HL-60/S4 (cell line): ENCODE measurements around the gene LRRC4B.

Experiments
- in situ Hi-C: fragments of 300-500 bp; cut with MboI; formaldehyde crosslinking; loops from 2 replicates; pipeline ENCODE4 v1.14.3; 2022; ENCODE audit warnings: low sequenced_read_pairs

LRRC4B gene

GRCh38 chr19:50554212-50554611 is 14.0 kb downstream of the LRRC4B start:
- in situ Hi-C loops, result no loop called here

DNA sequence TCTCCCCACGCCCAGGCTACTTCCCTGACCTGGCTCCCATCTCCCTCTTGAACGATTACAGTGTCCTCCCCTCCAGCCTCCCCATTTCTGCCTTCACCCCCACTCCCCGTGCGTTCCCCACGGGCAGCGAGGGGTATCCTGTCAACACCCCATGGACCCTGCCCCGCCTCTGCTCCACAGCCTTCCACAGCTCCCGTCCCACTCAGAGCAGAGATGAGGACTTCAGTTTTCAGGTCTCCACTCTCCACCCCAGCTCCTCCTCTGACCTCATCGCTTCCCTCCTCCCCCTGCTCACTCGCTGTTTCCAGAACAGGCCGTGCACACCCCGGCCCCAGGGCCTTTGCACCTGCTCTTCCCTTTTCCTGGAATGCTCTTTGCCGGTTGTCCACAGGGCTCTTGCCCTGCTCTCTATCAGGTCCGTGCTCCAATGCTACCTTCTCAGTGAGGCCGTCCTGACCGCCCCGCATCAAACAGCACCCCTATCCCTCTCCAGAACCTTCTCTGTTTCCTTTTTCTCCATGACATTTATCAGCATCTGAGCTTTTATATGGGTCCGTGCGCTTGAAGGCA is 15.0 kb downstream of the LRRC4B start:
- in situ Hi-C loops, result no loop called here

DNA sequence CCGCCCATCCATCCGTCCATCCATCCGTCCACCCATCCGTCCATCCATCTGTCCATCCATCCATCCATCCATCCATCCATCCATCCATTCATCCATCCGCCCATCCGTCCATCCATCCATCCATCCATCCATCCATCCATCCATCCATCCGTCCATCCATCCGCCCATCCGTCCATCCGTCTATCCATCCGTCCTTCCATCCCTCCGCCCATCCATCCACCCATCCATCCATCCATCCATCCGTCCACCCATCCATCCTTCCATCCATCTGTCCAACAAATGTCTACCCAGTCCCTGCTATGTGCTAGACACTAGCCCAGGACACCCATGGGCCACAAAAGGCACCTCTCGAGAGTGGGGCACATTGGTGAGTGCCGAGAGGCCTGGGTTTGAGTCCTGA is 15.7 kb downstream of the LRRC4B start:
- in situ Hi-C loops, result no loop called here

GRCh38 chr19:50551715-50552187 is 16.5 kb downstream of the LRRC4B start:
- in situ Hi-C loops, result no loop called here

GRCh38 chr19:50551034-50551714 is 17.1 kb downstream of the LRRC4B start:
- in situ Hi-C loops, result no loop called here

GRCh38 chr19:50550594-50550966 is 17.7 kb downstream of the LRRC4B start:
- in situ Hi-C loops, result no loop called here

GRCh38 chr19:50549927-50550593 is 18.2 kb downstream of the LRRC4B start:
- in situ Hi-C loops, result no loop called here

GRCh38 chr19:50549059-50549926 is 18.9 kb downstream of the LRRC4B start:
- in situ Hi-C loops, result no loop called here

- in situ Hi-C loops, result no loop called here
These were observed 19.8 kb downstream of the LRRC4B start for GRCh38 chr19:50548191-50549058.

DNA sequence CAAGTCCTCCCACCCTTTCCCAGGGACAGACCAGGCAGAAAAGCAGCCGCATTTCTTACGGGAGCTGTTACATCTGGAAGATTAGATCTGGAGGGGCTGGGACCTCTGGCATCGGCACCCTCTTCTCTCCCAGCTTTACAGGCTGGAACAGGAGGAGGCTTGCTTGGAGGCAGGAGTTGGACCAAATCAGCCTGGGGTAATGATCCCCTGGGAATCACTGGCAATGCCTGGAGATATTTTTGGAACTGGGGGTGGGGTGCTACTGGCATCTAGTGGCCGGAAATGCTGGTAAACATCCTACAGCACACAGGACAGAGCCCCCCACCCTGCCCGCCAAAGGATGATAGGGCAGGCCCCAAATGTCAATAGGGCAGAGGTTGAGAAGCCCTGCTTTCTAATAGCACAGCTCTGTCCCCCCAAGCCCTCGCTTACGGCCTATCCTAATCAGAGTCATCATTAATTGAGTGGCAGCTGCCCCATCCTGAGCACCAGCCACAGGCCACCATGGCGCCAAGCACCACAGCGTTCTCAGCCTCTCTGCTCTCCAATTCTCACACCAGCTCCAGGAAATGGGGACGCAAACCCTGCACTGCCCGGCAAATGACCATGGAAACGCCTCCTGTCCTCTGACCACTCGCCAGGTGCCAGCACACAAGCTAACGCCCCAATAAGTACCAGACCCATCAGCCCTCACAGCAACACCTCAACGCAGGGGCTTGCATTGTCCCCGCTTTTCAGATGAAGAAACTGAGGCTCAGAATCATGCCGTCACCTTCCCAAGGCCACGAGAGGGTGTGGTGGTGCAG is 20.6 kb downstream of the LRRC4B start:
- in situ Hi-C loops, result no loop called here

DNA sequence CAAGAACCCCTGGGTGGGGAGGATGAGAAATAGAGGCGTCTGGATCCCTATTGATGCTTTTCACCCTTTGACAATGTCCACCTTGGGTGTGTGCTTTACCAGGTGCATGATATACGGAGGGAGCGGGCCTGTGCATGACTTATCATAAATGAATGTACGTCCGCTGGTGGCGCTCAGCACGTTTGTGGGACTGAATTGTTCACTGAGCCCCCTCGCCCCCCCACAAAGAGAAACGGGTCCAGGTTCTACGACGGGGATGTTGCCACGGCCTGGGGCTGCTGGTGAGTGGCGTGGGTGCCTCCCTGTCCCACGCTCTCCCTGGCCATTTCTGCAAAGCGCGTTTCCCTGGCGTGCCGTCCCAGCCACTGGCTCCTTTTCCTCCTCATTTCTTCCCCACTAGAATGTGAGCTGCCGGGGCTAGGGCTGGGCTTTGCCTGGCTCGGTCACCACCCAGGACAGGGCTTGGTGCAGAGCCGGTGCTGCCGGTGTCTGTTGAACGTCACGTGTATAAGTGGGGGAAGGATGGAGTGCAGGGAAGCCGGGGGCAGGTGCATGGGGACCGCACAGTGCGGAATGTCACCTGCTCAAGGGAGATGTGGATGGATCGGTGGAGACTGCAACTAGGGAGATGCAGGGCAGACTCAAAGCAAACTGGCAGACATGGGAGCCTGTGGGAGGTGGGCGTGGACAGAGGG is 21.6 kb downstream of the LRRC4B start:
- in situ Hi-C loops, result no loop called here

- in situ Hi-C loops, result no loop called here
These were observed 25.3 kb downstream of the LRRC4B start for GRCh38 chr19:50542943-50543342.

- in situ Hi-C loops, result loop anchor here (10.0 kb wide), 1 partner anchor 247 kb away; no protein-coding TSS in a partner anchor
These were observed 30.4 kb downstream of the LRRC4B start for GRCh38 chr19:50537769-50538230.

- in situ Hi-C loops, result loop anchor here (10.0 kb wide), 1 partner anchor 248 kb away; no protein-coding TSS in a partner anchor
These were observed 30.9 kb downstream of the LRRC4B start for GRCh38 chr19:50537306-50537685.

DNA sequence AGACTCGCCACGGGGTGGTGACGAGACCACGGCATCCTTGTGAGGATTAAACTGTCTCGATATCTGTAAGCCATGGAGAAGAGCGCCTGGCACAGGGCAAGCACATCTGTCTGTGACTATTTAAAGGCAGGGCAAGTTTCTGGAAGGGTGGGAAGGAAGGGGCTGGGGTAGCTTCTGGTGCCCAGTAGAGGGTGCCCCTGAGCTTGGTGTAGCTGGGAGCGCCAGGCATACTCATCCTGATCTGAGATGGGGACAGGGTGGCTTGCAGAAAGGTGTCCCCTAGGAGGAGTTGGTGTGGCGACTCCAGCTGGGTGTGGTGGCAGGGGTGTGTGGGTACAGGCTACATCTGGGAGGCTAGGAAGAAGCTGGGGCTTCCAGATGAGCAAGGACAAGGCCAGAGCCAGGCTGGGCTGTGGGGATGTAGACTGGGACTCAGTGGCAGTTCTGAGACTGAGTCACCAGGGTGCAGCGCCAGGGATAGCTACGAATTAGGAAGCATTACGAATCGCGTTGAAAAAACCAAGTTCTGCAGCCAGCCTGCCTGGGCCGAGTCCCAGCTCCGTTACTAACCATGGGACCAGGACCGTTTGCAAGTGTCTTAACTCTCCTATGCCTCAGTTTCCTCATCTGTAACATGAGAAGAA is 31.5 kb downstream of the LRRC4B start:
- in situ Hi-C loops, result loop anchor here (10.0 kb wide), 1 partner anchor 248 kb away; no protein-coding TSS in a partner anchor

GRCh38 chr19:50535672-50536187 is 32.5 kb downstream of the LRRC4B start:
- in situ Hi-C loops, result loop anchor here (10.0 kb wide), 1 partner anchor 249 kb away; no protein-coding TSS in a partner anchor

GRCh38 chr19:50534478-50534877 is 33.8 kb downstream of the LRRC4B start:
- in situ Hi-C loops, result loop anchor here (10.0 kb wide), 1 partner anchor 250 kb away; no protein-coding TSS in a partner anchor

DNA sequence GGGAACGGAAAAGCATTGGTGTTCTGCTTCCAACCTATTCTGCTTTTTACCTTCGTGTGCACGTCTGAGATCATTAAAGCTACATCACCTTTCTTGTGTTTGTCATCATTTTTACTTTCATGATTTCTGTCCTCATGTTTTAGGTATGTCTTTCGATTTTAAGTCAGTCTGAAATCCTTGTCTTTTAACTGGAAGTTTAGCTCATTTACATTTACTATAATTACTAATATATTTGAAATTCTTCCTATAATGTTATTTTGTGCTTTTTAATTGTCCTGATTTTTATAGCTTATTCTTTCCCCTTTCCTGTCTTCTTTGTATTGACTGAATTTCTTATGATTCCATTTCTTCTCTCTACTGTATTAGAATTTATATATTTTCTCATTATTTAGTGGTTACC is 35.3 kb downstream of the LRRC4B start:
- in situ Hi-C loops, result loop anchor here (10.0 kb wide), 1 partner anchor 252 kb away; no protein-coding TSS in a partner anchor
